ENCODE results near the gene C14orf119.
A peak's percentile ranks its signal among the peaks of the same experiment; 100 is the strongest.

The C14orf119 gene

GRCh38 chr14:23089498-23090253 is 5.6 kb upstream of the C14orf119 start:
- H3K27ac ChIP-seq = no peak overlapping the region
- peaks cover 40% of the 10 kb centered on the region for H3K36me3 ChIP-seq (replicated peaks)
- H3K4me3 ChIP-seq (ENCODE audit: low read depth, low read length) = no peak overlapping the region
- in situ Hi-C loops (cut with HindIII; ENCODE audit: low pct_ligation_motif_present, low sequenced_read_pairs) = no loop called here
- no peak for TF ChIP-seq CTCF (IDR thresholded peaks at IDR 0.05; ENCODE audit: low read depth, low read length, missing control alignments)
- H3K27me3 ChIP-seq (replicated peaks) = no peaks in the 10 kb centered on the region
- no peak for DNase-seq

GRCh38 chr14:23090254-23090636 is 5.1 kb upstream of the C14orf119 start:
- peaks cover 40% of the 10 kb centered on the region for H3K36me3 ChIP-seq (replicated peaks)

GRCh38 chr14:23091294-23092225 is 3.7 kb upstream of the C14orf119 start:
- Histone ChIP-seq H3K36me3 (replicated peaks) (peaks cover 27% of the 10 kb centered on the region), H3K27me3 (replicated peaks) (no peaks in the 10 kb centered on the region), H3K27ac (no peak overlapping the region), H3K4me3 (ENCODE audit: low read depth, low read length) (no peak overlapping the region)
- in situ Hi-C loops (cut with HindIII; ENCODE audit: low pct_ligation_motif_present, low sequenced_read_pairs) = no loop called here
- no peak for DNase-seq
- no peak for TF ChIP-seq CTCF (IDR thresholded peaks at IDR 0.05; ENCODE audit: low read depth, low read length, missing control alignments)

More at GRCh38 chr14:23090254-23090636, 5.1 kb upstream of the C14orf119 start:
- TF ChIP-seq CTCF (IDR thresholded peaks at IDR 0.05; ENCODE audit: low read depth, low read length, missing control alignments) = no peak
- no peak overlapping the region for H3K27ac ChIP-seq
- H3K4me3 ChIP-seq (ENCODE audit: low read depth, low read length) = no peak overlapping the region
- H3K27me3 ChIP-seq (replicated peaks) = no peaks in the 10 kb centered on the region
- DNase-seq = no peak
- in situ Hi-C loops (cut with HindIII; ENCODE audit: low pct_ligation_motif_present, low sequenced_read_pairs) = no loop called here

- peaks cover 30% of the 10 kb centered on the region for H3K36me3 ChIP-seq (replicated peaks)
- no peak overlapping the region for H3K4me3 ChIP-seq (ENCODE audit: low read depth, low read length)
- no peak for TF ChIP-seq CTCF (IDR thresholded peaks at IDR 0.05; ENCODE audit: low read depth, low read length, missing control alignments)
- H3K27me3 ChIP-seq (replicated peaks) = no peaks in the 10 kb centered on the region
- in situ Hi-C loops (cut with HindIII; ENCODE audit: low pct_ligation_motif_present, low sequenced_read_pairs) = no loop called here
- no peak overlapping the region for H3K27ac ChIP-seq
- DNase-seq = no peak
Measured at GRCh38 chr14:23093104-23093503, 2.2 kb upstream of the C14orf119 start.

- H3K4me3 ChIP-seq (ENCODE audit: low read depth, low read length) = peak overlapping the region; percentile 100
- in situ Hi-C loops (cut with HindIII; ENCODE audit: low pct_ligation_motif_present, low sequenced_read_pairs) = no loop called here
- peaks cover 32% of the 10 kb centered on the region for H3K36me3 ChIP-seq (replicated peaks)
- no peaks in the 10 kb centered on the region for H3K27me3 ChIP-seq (replicated peaks)
- TF ChIP-seq CTCF (IDR thresholded peaks at IDR 0.05; ENCODE audit: low read depth, low read length, missing control alignments) = no peak
- no peak for DNase-seq
- H3K27ac ChIP-seq = no peak overlapping the region
Measured at GRCh38 chr14:23093526-23093925, 1.8 kb upstream of the C14orf119 start.
